A549 treated with CORT108297 at 1 μM for 4 hours (cell line): ENCODE data around the gene RFPL2. TPM values are rescaled to one million over a fixed set of nuclear protein-coding genes. Genes with fewer than 3 reads are reported as not detected.

Source experiments
- total RNA-seq: library from RNA; stranded (reverse); fragments of 200-300 nt; extraction: Qiagen RNA extraction; gene quantifications from 5 replicates; pipeline ENCODE4 v1.2.3, GENCODE V29; 2022

The RFPL2 gene
- 0.07 to 0.21 TPM (median 0.11 TPM) in 5 replicates for total RNA-seq

GRCh38 chr22:32204856-32205722, at the start of gene RFPL2:
RFPL2 (minus strand) TSS chr22:32205073; CDS start chr22:32202451, 2,622 bp downstream.

DNA sequence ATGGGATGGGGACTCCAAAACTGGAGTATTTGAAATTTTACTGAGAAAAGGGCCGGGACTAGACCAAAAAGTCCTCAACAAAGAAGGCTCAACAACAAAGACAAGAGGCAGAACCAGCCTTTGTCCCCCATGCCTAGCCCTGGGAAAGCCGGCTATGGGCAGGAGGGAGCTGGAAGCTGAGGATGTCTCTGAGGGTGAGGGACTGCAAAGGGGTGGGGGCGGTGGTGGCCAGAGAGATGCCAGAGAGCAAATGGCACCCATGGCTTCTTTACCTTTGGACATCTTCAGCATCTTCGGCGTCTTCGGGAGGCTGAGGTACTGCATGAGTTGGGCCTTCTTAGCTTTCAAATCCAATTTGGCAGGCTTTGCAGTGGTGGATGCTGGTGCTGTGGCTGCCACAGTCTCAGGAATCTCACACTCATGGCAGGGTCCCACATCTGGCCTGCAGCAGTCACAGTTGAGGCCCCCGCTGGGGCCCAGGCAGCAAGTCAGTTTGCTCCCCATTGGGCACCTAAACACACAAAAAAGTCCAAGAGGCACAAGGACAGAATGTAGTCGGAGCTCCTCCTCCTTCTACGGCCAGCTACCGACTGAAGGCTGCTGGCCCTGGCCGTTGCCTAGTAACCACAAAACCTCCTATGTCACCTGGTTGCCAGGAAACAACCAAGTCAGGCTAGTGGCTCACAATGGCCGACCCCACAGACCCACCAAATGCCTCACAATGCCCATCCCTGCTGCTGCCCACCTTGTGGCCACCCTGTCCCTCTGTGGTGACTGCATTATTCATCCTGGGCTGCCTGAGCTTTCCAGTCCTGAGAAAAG, 46.0 kb downstream of the RFPL2 start, which contains the start of gene C22orf42:
Gene C22orf42, minus strand, starts transcription at position 592 of the 822 bp plus-strand sequence. Its CDS starts 88 bp downstream, at position 504.

Other genes starting within 250 kb of the RFPL2 start
- 0.09 to 0.17 TPM (median 0.14 TPM) in 3 of 5 replicates, not detected in the others for gene SLC5A1, start 161.8 kb downstream of the RFPL2 start, total RNA-seq
- not detected in 5 replicates for gene C22orf42, start 45.8 kb downstream of the RFPL2 start, total RNA-seq
- gene SLC5A4, start 50.3 kb upstream of the RFPL2 start, total RNA-seq = not detected in 5 replicates
- not detected in 5 replicates for gene RFPL3, start 152.8 kb upstream of the RFPL2 start, total RNA-seq
- gene RTCB, start 207.2 kb upstream of the RFPL2 start, total RNA-seq = 76.7 to 87.1 TPM (median 79.1 TPM) in 5 replicates